Stomach (tissue), 4 donors: Measurements from ENCODE around the gene NFATC1.

Source experiments
- CTCF ChIP-seq, 7 experiments: fragments of 450-650 bp in 4 of 7; fragments of 200-600 bp in 3 of 7; sonication (generic) in 3 of 7; IDR thresholded peaks; one replicate each; pipeline ENCODE4 v1.5.1; 2016 to 2019; ENCODE audit warnings: antibody characterized with exemption in 7 of 7, control low read depth in 2 of 7, mild to moderate bottlenecking in 1 of 7
- POLR2AphosphoS5 ChIP-seq, 3 donors: sonication (generic); formaldehyde crosslinking; IDR thresholded peaks; one replicate each; pipeline ENCODE4 v1.6.1; 2016; ENCODE audit warnings: antibody characterized with exemption in 3 of 3

- TF ChIP-seq CTCF (IDR thresholded peaks at IDR 0.05) (no peak), POLR2AphosphoS5 (IDR thresholded peaks at IDR 0.05) (no peak)
Observed at GRCh38 chr18:79531926-79532312, 136.2 kb downstream of the NFATC1 start.
